GM18502 (cell line): Measurements from ENCODE around the gene TACR1.
"Not testable (repeated sequence)": the region's sequence is repeated elsewhere in the genome, so short reads cannot be mapped to it uniquely, and the experiment has no call there.

Experiments
- ATAC-seq: cut with Tn5 transposase; IDR thresholded peaks from one replicate; pipeline ENCODE4 v1.9.1; 2021; ENCODE audit warnings: mild to moderate bottlenecking; ENCODE audit not compliant: unreplicated experiment, poor library complexity

The TACR1 gene

GRCh38 chr2:75094405-75094804, 104.9 kb downstream of the TACR1 start:
- no peak for ATAC-seq

- ATAC-seq: no peak
Observed at GRCh38 chr2:75090770-75091515, 108.4 kb downstream of the TACR1 start.

GRCh38 chr2:75089471-75089870, 109.8 kb downstream of the TACR1 start:
- ATAC-seq: no peak

- ATAC-seq: no peak
Observed at GRCh38 chr2:75088791-75089190, 110.5 kb downstream of the TACR1 start.

- ATAC-seq: no peak
Observed at GRCh38 chr2:75087736-75088135, 111.6 kb downstream of the TACR1 start.

- no peak for ATAC-seq
Observed at GRCh38 chr2:75079575-75079974, 119.7 kb downstream of the TACR1 start.

GRCh38 chr2:75077909-75078308, 121.4 kb downstream of the TACR1 start:
- peak; percentile 57 for ATAC-seq

- no peak for ATAC-seq
Observed at GRCh38 chr2:75076088-75076487, 123.2 kb downstream of the TACR1 start.

- ATAC-seq: no peak
Observed at GRCh38 chr2:75074708-75075107, 124.6 kb downstream of the TACR1 start.

- ATAC-seq: no peak
Observed at GRCh38 chr2:75074228-75074627, 125.1 kb downstream of the TACR1 start.

- no peak for ATAC-seq
Observed at GRCh38 chr2:75071766-75072165, 127.6 kb downstream of the TACR1 start.

GRCh38 chr2:75068546-75068945, 130.8 kb downstream of the TACR1 start:
- ATAC-seq: no peak

- no peak for ATAC-seq
Observed at GRCh38 chr2:75067506-75067905, 131.8 kb downstream of the TACR1 start.

GRCh38 chr2:75066121-75066902, 133.0 kb downstream of the TACR1 start:
- no peak for ATAC-seq

- no peak for ATAC-seq
Observed at GRCh38 chr2:75065402-75066008, 133.8 kb downstream of the TACR1 start.

- ATAC-seq: peak; percentile 84
Observed at GRCh38 chr2:75064691-75065396, 134.5 kb downstream of the TACR1 start.

GRCh38 chr2:75063906-75064305, 135.4 kb downstream of the TACR1 start:
- no peak for ATAC-seq

- no peak for ATAC-seq
Observed at GRCh38 chr2:75058427-75058826, 140.9 kb downstream of the TACR1 start.

GRCh38 chr2:75057150-75057549, 142.2 kb downstream of the TACR1 start:
- not testable (repeated sequence) for ATAC-seq

- peak; percentile 82 for ATAC-seq
Observed at GRCh38 chr2:75055820-75056675, 143.3 kb downstream of the TACR1 start.
